C4-2B (cell line): ENCODE results near the gene LGR6.

Source experiments
- CTCF ChIP-seq: fragments of 450-650 bp; conservative IDR thresholded peaks from 2 replicates; pipeline ENCODE4 v1.5.1; 2017; ENCODE audit warnings: mild to moderate bottlenecking
- ZFX ChIP-seq: fragments of 450-650 bp; IDR thresholded peaks from 2 replicates; pipeline ENCODE4 v1.6.1; 2017

GRCh38 chr1:202285908-202286307 lies 92.3 kb downstream of the LGR6 start:
- TF ChIP-seq CTCF (no peak), ZFX (no peak)
